GM19455 (cell line): ENCODE data around the gene CAPG.
"Not testable (repeated sequence)": the region's sequence is repeated elsewhere in the genome, so short reads cannot be mapped to it uniquely, and the experiment has no call there.

Source experiments
- ATAC-seq: cut with Tn5 transposase; IDR thresholded peaks from one replicate; pipeline ENCODE4 v1.9.1; 2021; ENCODE audit not compliant: unreplicated experiment

Gene CAPG

DNA sequence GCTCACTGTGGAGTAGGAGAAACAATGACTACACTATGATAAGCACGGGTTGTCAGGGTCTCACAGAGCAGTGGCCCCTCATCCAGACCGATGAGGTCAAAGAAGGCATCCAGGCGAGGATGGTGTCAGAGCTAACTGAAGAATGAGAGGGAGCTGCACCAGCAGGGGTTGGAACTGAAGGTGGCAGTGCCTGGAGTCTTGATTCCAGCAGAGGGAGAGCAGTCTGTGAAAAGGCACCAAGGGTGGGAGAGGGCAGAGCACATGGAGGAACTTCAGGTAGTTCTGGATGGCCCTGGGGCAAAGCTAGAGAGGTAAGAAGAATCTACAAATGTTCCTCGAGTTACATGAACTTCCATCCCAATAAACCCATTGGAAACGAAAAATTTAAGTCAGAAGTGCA, 43.0 kb downstream of the CAPG start:
- no peak for ATAC-seq

DNA sequence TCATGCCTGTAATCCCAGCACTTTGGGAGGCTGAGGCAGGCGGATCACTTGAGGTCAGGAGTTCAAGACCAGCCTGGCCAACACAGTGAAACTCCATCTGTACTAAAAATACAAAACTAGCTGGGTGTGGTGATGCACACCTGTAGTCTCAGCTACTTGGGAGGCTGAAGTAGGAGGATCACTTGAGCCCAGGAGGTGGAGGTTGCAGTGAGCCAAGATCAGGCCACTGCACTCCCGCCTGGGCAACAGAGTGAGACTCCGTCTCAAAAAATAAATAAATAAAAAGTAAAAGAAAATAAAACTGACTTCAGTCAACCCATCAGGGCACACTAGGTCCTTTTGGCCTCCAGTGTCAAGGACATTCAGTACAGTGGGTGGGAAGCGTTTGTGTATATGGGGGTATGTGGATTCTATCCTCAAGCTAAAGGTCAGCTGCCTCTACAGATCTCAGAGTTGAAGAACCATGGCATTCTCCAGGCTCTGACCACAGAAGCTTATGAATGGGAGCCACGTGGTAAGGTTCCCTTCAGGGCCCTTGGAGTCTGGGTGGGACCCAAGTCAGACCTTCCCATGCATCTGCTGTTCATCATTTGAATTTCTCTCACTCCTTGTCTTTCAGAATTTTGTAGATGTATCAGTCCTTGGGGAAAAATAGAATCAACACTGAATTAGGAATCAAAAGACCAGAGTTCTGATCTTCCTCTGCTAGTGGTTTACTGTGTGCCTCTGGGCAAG, 47.3 kb downstream of the CAPG start:
- ATAC-seq = not testable (repeated sequence)

DNA sequence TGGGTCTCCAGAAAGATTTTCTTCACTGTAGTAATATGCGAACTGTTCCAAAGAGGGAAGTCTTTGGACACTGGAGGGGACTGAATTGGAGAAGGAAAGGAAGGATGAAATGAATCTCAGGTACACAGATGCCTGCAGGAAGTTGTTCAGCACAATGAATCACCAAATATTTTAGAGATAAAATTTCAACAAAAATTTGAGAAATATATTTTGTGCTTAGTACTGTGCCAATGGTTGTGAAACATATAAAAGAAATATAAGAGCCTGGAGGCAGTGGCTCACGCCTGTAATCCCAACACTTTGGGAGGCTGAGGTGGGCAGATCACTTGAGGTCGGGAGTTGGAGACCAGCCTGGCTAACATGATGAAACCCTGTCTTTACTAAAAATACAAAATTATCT, 52.4 kb downstream of the CAPG start:
- no peak for ATAC-seq

DNA sequence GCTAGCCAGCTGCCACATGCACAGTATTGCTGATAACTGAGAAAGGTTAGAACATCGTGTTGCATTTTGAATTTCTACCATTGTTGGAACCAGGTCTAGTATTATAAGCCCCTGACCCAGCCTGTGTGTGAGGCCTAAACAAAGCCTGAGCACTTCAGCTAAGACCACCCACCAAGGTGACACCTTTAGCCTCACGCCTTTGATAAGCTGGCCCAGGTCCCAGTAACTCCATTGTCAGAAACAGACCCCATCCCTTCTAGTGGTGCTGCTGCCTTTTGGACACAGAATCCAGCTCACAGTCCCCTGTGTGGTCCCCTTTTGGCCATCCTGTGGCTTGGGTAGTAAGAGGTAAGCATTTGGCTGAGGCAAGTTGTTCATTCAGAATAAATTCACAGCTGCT, 54.0 kb downstream of the CAPG start:
- ATAC-seq = no peak

DNA sequence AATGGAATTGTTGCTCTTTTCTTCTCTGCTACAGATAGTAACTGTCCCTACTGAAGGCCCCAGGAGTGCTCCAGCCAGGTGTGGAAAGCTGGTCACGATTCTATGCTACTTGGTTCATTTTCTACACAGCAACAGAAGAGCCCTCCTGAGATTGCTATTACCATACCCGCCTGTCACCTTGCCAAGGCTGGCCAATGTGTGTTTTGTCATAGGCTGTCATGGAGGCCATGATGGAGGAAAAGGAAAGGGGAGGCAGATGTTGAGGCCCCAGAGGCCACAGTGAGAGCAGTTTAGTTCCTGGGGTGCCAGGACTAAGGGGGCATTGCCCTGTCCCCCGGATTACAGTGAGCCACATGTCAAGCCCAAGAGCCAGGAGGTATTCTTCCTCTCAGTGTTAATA, 54.6 kb downstream of the CAPG start:
- no peak for ATAC-seq

DNA sequence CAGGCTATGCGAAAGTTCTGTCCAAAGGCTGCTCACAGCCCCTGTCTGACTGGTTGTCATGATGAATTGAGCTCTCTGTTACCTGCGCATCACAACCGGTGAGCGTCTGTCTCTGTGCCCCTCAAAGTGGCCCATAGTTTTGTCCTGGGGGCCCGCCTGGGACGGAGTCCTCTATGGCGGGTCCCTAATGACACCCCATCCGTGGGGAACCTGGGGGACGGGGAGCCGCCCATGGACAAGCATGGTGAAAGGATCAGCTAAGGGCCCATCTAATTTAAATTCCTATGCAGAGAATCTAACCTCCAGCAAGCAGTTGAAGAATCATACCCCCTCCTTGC, 55.1 kb downstream of the CAPG start:
- ATAC-seq = peak; percentile 3

- ATAC-seq = peak; percentile 95
These were observed 55.7 kb downstream of the CAPG start, which contains the start of the genes ELMOD3 and RETSAT for GRCh38 chr2:85354286-85355072. TSS of gene ELMOD3 (plus strand) at chr2:85354769. CDS start at chr2:85357199, 2,430 bp downstream. TSS of gene RETSAT (minus strand) at chr2:85354528. CDS start at chr2:85354507, 21 bp downstream.

- ATAC-seq = peak; percentile 18
These were observed 56.3 kb downstream of the CAPG start for GRCh38 chr2:85353876-85354285.

DNA sequence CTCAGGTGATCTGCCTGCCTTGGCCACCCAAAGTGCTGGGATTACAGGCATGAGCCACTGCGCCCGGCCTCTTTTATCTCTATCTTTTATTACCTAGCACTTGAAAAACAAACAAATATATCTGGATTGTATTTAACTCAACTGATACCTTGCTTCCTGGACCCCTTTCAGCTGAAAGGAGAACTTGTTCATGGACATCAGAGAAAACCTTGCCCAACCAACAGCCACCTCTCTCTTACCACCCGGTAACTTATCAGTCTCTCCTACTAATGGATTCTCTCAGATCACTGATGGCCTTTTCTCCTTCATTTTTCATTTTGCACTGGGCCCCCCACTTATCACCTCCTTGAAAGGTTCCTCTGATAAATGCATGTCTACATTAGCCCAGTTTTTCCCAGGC, 62.6 kb downstream of the CAPG start:
- no peak for ATAC-seq
